OCI-LY1 (cell line): ENCODE data around the gene NANP.
"Not testable (repeated sequence)": the region's sequence is repeated elsewhere in the genome, so short reads cannot be mapped to it uniquely, and the experiment has no call there.

Source experiments
- H2AFZ ChIP-seq: fragments of 200-600 bp; sonication (generic), shearing (Covaris generic); 2 replicates; pipeline ENCODE4 v1.6.0; 2014; ENCODE audit warnings: antibody characterized with exemption, mild to moderate bottlenecking, low read length
- H3F3A ChIP-seq: fragments of 200-600 bp; sonication (generic), shearing (Covaris generic); 2 replicates; pipeline ENCODE4 v1.6.0; 2014; ENCODE audit warnings: mild to moderate bottlenecking, antibody characterized with exemption, low read length, moderate library complexity; ENCODE audit not compliant: insufficient read depth
- H3K27ac ChIP-seq: fragments of 200-600 bp; sonication (generic); 2 replicates; pipeline ENCODE4 v1.5.1; 2014; ENCODE audit warnings: low read length, mixed run types, mild to moderate bottlenecking, low read depth; ENCODE audit not compliant: poor library complexity, severe bottlenecking
- H3K27me3 ChIP-seq: fragments of 200-600 bp; sonication (generic); 2 replicates; pipeline ENCODE4 v1.6.0; 2014; ENCODE audit warnings: antibody characterized with exemption, mild to moderate bottlenecking, low read length, moderate library complexity; ENCODE audit not compliant: insufficient read depth
- H3K36me3 ChIP-seq: fragments of 200-600 bp; sonication (generic); 2 replicates; pipeline ENCODE4 v1.6.1; 2014; ENCODE audit warnings: mild to moderate bottlenecking, antibody characterized with exemption, low read length, moderate library complexity, mixed read lengths; ENCODE audit not compliant: insufficient read depth
- H3K4me1 ChIP-seq: fragments of 200-600 bp; sonication (generic); 2 replicates; pipeline ENCODE4 v1.5.1; 2014; ENCODE audit warnings: mild to moderate bottlenecking, low read length, moderate library complexity; ENCODE audit not compliant: insufficient read depth, severe bottlenecking
- H3K4me2 ChIP-seq: fragments of 200-600 bp; sonication (generic), shearing (Covaris generic); 2 replicates; pipeline ENCODE4 v1.6.1; 2014; ENCODE audit warnings: low read length
- H3K4me3 ChIP-seq: fragments of 200-600 bp; sonication (generic); 2 replicates; pipeline ENCODE4 v1.5.1; 2014; ENCODE audit warnings: low read length, low read depth, mild to moderate bottlenecking, mixed read lengths; ENCODE audit not compliant: poor library complexity, severe bottlenecking
- H3K79me2 ChIP-seq: fragments of 200-600 bp; shearing (Covaris generic); 2 replicates; pipeline ENCODE4 v1.6.1; 2016; ENCODE audit warnings: mixed run types, low read length, mixed read lengths; ENCODE audit not compliant: insufficient read depth
- H3K9ac ChIP-seq: fragments of 200-600 bp; sonication (generic), shearing (Covaris generic); 2 replicates; pipeline ENCODE4 v1.6.1; 2014; ENCODE audit warnings: mild to moderate bottlenecking, low read length, mixed read lengths
- H3K9me2 ChIP-seq: fragments of 200-600 bp; sonication (generic), shearing (Covaris generic); 2 replicates; pipeline ENCODE4 v1.6.1; 2014; ENCODE audit warnings: low read depth, mild to moderate bottlenecking, low read length, mixed read lengths
- H3K9me3 ChIP-seq: fragments of 200-600 bp; shearing (Covaris generic); 2 replicates; pipeline ENCODE4 v1.6.1; 2014; ENCODE audit warnings: low read length, mixed read lengths
- H4K20me1 ChIP-seq: fragments of 200-600 bp; sonication (generic), shearing (Covaris generic); 2 replicates; pipeline ENCODE4 v1.6.0; 2016; ENCODE audit warnings: mild to moderate bottlenecking, low read length; ENCODE audit not compliant: insufficient read depth
- CTCF ChIP-seq: fragments of 200-600 bp; sonication (generic), shearing (Covaris generic); IDR thresholded peaks from 2 replicates; pipeline ENCODE4 v1.5.1; 2017; ENCODE audit warnings: mild to moderate bottlenecking, antibody characterized with exemption, low read length, moderate library complexity, mixed read lengths
- EZH2 ChIP-seq: fragments of 200-600 bp; sonication (generic), shearing (Covaris generic); IDR thresholded peaks from 2 replicates; pipeline ENCODE4 v1.8.0; 2017; ENCODE audit warnings: borderline replicate concordance, mixed run types, mild to moderate bottlenecking, antibody characterized with exemption, low read length, moderate library complexity, mixed read lengths

The NANP gene

DNA sequence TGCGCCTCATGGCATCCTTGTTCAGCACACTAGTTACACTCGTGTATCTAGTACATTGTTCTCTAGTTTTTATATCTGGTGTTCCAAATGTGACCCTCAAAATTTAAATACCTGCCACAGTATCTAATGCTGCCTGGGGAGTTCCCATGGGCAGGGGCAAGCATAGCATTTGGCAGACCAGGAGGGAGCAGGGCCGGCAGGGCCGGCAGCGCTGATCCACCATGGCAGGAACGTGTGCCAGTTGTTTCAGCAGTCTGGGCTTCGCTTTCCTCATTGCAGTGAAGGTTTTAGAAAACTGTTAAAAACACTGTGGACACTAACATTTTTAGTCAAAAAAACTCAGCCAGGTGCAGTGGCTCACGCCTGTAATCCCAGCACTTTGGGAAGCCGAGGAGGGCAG, 19.2 kb downstream of the NANP start:
- Histone ChIP-seq H3K36me3 (no peaks in the 10 kb centered on the region), H3K79me2 (no peaks in the 10 kb centered on the region), H3K4me2 (no peak overlapping the region), H3K9me2 (no peaks in the 10 kb centered on the region), H3F3A (no peaks in the 10 kb centered on the region), H3K9ac (no peak overlapping the region), H3K4me3 (no peak overlapping the region), H3K4me1 (no peaks in the 10 kb centered on the region), H4K20me1 (no peaks in the 10 kb centered on the region), H3K9me3 (no peaks in the 10 kb centered on the region), H3K27ac (no peak overlapping the region), H3K27me3 (no peaks in the 10 kb centered on the region), H2AFZ (no peak overlapping the region)
- TF ChIP-seq EZH2: no peak
- TF ChIP-seq CTCF: no peak

- not testable (repeated sequence) for H3K36me3 ChIP-seq, H2AFZ ChIP-seq, H3K9me3 ChIP-seq, H3K4me2 ChIP-seq, H3K4me3 ChIP-seq, H3F3A ChIP-seq, H3K4me1 ChIP-seq, H3K27me3 ChIP-seq, H4K20me1 ChIP-seq, H3K27ac ChIP-seq, H3K9ac ChIP-seq, H3K79me2 ChIP-seq, H3K9me2 ChIP-seq
These were observed 20.9 kb downstream of the NANP start for GRCh38 chr20:25602914-25603309.

GRCh38 chr20:25602191-25602913, 21.5 kb downstream of the NANP start:
- H3K9me2 ChIP-seq, H3F3A ChIP-seq, H3K9me3 ChIP-seq, H3K4me3 ChIP-seq, H3K4me2 ChIP-seq, H3K36me3 ChIP-seq, H3K4me1 ChIP-seq, H3K79me2 ChIP-seq, H2AFZ ChIP-seq, H3K27ac ChIP-seq, H3K27me3 ChIP-seq, H4K20me1 ChIP-seq, H3K9ac ChIP-seq: not testable (repeated sequence)

GRCh38 chr20:25601659-25602058, 22.2 kb downstream of the NANP start:
- no peak overlapping the region for H3K27ac ChIP-seq
- no peak overlapping the region for H3K4me3 ChIP-seq

More at GRCh38 chr20:25601659-25602058, 22.2 kb downstream of the NANP start:
- H4K20me1 ChIP-seq: no peaks in the 10 kb centered on the region
- no peaks in the 10 kb centered on the region for H3K9me3 ChIP-seq
- H3K36me3 ChIP-seq: no peaks in the 10 kb centered on the region
- H3K4me2 ChIP-seq: no peak overlapping the region
- H2AFZ ChIP-seq: no peak overlapping the region
- no peaks in the 10 kb centered on the region for H3K4me1 ChIP-seq
- no peaks in the 10 kb centered on the region for H3K27me3 ChIP-seq
- TF ChIP-seq EZH2: no peak
- no peak for TF ChIP-seq CTCF
- no peaks in the 10 kb centered on the region for H3K9me2 ChIP-seq
- H3K9ac ChIP-seq: no peak overlapping the region
- no peaks in the 10 kb centered on the region for H3K79me2 ChIP-seq
- H3F3A ChIP-seq: no peaks in the 10 kb centered on the region
